Measurements from ENCODE around the gene WDR6.

- no peak for TF ChIP-seq ATF3 (CRISPR knock-in tag; conservative IDR thresholded peaks at IDR 0.05)
- no peak for TF ChIP-seq CTCF (IDR thresholded peaks at IDR 0.05)
- TF ChIP-seq TEAD4 (CRISPR knock-in tag; IDR thresholded peaks at IDR 0.05), result no peak
- no peak for TF ChIP-seq IRF2 (CRISPR knock-in tag; IDR thresholded peaks at IDR 0.05; ENCODE audit: borderline replicate concordance, low read depth)
Observed at GRCh38 chr3:48984663-48985062, 22.5 kb upstream of the WDR6 start.
